HG02973 (cell line): ENCODE results near the gene EMILIN2.

Source experiments
- ATAC-seq: cut with Tn5 transposase; IDR thresholded peaks from one replicate; pipeline ENCODE4 v1.9.1; 2021; ENCODE audit warnings: moderate library complexity; ENCODE audit not compliant: unreplicated experiment

Gene EMILIN2

DNA sequence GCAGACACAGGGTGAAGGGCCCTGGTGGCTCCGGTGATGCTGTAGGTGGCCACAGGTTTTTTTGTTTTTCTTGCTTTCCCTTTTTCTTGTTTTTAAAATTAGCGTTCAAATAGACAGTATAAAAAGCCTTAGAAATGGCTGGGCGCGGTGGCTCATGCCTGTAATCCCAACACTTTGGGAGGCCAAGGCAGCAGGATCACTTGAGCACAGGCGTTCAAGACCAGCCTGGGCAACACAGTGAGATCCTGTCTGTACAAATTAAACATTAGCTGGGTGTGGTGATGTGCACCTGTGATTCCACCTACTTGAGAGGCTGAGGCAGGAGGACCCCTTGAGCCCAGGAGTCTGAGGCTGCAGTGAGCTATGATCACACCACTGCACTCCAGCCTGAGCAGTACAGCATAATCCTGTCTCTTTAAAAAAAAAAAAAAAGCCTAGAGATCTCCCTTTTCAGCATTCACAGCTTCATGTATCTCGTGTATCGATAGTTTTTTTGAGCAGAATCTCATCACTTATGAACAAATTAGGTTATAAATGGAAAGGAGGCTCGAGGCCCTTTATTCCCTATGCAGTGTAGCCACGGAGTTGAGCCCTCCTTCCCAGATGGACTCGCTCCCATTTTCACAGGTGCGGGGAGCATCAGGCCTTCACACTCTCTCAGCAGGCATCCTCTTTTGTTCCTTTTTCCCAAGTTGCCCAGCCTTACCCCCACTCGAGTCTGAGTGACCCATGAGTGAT, 50.8 kb downstream of the EMILIN2 start:
- no peak for ATAC-seq

DNA sequence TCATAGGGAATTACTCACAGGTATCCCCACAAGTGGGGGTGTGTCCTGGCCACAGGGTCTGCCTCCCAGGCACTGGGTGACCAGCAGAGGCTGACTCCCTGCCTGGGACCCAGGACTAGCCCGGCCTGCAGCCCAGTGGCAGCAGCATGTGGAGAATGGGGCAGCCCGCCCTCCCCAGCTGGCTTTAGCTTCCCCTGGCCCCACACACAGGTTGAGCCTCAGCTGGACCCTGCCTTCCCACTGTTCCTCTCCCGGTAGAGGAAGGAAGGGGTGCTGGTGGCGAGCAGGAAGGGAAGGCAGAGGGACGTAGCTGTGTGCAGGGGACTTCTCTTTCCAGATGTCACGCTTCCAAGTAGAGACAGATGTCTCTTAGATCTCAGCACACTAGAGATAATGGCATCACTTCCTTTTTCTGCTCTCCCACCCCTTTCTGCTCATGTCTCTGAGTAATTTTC, 51.4 kb downstream of the EMILIN2 start:
- no peak for ATAC-seq

DNA sequence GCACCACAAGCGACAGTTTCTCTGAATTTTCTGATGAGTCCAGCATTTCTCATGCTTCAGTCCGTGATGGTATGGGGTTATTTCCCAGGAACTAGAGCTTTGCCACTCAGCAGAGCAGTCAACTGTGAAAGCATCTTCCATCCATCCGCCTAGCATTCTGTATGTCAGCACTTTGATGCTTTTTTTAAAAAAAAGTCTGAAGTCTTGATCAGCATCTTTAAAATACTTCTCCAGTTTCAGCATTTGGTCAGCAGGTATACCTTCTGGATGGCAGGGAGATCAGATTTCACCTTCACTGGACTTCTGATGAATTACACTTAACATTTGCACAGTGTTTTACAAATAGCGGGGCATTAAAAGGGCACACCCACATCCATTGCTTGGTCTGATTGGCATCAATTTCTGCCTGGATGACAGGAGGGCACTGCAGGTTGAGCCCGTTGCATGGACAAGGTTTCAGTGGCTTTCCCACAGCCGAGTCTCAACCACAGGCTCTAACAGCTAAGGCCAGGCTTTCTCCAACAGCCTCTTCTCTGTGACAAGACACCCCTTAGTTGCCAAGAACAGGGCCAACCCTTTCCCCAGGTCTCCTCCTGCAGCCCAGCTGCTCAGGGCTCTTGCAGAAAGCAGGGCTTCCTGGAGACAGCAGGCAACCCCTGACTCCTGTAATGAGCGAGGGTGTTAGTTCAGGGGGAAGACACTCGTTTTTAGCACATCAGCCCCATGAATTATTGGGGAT, 54.0 kb downstream of the EMILIN2 start:
- no peak for ATAC-seq

DNA sequence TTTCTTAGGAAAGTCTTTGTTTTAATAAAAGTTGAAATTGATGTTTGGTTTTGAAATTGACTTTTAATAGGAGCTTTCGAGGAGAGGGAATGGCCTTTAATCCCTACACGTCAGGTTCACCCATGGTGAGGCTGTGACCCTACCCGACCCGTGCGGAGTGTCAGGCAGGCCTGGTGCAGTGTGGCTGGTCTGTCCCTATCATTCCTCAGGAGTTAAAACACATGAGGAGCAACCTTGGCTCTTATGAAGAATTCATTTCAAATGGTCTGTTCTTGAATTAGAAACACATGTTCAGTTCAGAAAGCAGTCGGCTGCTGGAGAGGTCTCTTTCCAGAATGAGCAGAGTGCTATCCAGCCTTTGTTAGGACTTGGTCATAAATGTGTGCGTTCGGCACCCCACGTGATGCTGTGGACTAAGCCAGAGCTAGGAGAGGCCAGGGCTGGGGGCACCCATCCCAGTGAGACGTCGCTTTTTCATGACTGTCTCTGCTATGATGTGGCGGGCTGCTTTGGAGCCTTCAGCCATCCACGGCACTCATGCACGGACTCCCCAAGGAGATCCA, 54.7 kb downstream of the EMILIN2 start:
- no peak for ATAC-seq

DNA sequence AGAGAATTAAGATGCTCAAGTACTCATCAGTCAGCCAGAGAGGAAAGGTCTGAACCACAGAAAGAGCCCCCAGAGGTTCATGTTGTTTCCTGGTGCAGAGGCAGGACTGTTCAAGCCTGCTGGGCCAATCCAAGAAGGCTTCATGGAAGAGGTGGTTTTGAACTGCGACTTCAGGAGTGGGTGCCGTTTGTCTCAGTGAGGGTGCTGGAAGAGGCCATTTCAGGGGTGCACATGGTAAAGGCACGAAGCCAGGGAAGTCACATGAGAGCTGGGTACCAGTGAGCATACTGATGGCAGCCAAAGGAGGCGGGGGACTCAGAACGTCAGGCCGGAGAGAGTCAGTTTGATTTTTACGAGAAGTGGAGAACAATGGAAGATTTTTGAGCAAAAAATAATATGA, 55.5 kb downstream of the EMILIN2 start:
- no peak for ATAC-seq

DNA sequence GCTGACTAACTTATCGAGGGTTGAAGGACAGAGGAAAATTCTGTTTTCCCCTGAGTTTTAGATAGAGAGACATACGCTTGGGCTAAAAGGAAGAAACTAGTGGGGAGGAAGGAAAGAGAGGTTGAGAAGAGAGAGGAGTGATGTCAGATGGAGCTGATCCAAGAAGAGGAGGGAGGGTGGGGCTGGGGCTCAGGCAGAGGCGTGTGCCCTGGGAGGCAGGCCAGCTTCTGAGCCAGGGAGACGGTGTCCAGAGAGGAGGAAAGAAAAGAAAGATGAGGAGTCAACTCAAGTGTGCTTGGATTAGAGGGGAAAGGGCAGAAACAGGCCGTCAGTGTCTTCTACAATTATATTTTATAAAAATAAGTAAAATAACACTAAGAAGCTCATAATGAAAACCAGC, 56.2 kb downstream of the EMILIN2 start:
- no peak for ATAC-seq

DNA sequence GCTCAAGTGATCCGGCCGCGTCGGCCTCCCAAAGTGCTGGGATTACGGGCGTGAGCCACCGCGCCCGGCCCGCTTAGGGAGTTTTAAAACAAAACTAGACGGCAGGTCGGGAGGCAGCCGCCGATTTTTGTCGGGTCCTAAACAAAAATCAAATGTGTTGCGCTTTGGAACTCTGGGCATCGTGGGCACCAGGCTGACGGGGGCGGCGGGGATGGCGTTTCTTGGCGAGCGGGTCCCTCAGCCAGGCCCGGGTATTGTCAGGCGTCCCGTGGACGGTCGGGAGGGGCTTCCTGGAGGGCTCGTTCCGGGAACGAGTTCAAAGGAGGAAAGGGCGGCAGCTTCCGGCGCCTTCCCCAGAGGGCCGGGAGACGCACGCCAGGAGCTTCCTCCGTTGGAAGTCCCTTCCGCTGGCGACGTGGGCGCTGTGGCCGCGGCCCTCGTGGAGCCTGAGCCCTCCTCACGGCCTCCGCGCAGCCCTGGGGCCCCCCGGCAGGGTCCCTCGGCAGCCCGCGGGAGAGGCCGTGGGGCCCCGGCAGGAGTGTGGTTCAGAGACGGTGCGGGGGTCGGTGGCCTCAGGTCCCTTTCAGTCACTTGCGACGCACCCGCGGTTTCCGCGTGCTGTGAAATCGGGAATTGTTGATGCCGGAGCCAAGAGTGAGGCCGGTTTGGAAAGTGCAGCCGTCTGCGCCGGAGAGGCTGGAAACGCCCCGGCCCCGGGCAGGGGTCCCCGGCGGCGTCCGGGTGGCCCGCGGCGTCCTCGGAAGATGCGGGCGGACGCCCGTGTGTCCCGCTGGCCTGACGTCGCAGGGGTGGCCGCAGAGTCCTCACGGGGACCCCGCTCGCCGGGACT, 59.3 kb downstream of the EMILIN2 start:
- peak; percentile 36 for ATAC-seq

DNA sequence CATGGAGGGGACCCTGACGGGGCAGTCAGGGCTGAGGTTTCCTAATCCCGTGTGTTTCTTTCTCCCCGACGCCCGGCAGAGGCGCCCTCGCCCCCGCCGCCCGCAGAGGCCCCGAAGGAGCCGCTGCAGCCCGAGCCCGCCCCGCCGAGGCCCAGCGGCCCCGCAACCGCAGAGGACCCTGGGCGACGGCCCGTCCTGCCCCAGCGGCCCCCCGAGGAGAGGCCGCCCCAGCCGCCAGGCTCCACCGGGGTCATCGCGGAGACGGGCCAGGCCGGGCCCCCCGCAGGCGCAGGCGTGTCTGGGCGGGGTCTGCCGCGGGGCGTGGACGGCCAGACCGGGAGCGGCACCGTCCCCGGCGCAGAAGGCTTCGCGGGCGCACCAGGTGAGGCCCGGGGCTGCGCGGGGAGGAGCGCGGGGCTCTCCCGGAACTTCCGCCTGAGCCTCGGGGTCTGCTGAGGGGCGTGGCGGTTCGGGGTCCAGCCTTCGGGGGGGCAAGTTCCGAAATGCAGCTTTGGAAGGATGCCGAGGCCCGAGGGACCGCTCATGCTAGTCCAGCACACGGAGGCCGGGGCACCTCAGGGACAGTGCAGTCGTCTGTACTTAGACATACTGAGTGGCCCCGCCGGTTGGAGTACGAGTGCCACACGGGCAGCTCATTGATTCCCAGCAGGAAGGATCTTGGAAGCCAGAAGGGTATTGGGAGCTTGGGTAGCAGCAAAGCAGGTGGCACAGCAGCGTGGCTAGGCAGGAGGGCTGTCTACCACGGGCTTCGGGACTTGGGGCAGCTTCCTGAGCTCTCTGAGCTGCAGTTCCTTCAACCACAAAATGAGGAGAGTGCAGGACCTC, 60.1 kb downstream of the EMILIN2 start:
- ATAC-seq = peak; percentile 56

DNA sequence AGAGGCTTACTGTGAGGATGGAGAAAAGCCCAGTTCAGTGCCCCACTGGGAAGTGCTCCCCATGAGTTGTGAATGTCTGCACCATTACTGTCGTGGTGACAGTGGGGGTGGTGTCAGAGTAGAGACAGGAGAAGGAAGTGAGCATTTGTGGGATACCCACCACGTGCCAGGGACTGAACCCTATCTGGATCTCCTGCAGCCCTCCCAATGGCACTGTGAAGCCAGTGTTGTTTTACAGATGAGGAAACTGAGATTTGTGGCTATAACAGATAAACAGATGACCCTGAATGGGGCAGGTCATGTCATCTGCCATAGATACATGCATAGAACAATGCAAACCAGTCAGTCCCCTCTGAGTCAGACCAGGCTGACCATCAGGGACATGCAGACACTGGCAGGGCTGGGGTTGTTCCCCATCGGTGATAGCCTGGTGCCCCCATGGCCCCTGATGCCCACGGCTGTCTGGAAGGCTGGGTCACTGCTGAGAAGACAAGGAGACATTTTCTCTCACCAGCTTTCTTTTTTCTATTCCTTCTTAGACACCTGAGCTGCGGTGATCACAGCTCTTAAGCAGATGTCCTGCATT, 60.8 kb downstream of the EMILIN2 start:
- ATAC-seq = no peak

DNA sequence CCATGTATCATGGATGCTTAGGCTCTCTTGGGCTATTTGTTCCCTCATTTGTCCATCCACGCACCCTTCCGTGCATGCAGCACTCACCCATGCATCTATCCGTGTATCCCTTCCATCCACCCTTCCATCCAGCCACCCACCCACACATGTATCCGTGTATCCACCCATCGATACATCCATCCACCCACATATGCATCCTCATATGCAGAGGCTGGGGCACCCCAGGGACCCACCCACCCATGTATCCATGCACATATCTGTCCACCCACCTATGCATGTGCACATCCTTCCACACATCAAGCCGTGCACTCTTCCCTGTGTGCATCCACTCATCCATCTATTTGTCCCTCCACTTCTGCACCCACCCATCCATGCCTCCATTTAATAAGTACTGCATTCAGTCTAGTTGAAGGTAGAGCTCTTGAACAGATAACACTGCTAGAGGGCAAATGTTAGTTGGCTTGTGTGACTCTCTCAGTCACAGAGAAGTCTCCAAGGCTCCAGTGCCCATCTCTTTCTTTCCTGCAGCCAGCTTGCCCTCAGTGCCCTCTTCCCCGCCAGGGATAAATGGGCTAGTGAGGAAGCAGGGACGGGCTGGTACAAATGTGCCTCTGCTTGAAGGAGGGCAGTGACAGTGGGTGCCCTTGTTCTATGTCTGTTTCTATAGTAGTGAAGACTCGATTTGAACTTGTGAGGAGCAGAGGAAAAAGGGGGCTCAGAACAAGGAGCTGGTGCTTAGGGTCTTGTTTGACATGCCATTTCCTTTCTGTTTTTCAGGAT, 61.5 kb downstream of the EMILIN2 start:
- no peak for ATAC-seq

DNA sequence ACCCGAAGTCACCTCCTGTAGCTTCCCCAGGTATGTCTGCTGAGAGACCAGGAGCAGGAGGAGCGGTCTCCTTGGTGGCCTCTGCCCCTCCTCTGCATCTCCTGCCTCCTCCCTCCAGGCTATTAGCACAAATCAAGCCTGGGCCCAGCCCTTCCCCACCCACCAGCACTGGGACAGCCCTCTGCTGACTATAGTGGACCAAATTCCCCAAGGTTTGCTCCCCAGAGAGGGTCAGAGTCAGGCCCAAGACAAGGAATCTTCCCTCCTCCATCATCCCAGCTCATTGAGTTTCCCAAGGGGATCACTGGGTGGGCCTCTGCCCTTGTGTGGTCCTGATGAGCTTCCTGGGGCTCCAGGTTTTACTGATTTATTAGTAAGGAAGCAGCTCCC, 62.1 kb downstream of the EMILIN2 start:
- ATAC-seq = no peak

DNA sequence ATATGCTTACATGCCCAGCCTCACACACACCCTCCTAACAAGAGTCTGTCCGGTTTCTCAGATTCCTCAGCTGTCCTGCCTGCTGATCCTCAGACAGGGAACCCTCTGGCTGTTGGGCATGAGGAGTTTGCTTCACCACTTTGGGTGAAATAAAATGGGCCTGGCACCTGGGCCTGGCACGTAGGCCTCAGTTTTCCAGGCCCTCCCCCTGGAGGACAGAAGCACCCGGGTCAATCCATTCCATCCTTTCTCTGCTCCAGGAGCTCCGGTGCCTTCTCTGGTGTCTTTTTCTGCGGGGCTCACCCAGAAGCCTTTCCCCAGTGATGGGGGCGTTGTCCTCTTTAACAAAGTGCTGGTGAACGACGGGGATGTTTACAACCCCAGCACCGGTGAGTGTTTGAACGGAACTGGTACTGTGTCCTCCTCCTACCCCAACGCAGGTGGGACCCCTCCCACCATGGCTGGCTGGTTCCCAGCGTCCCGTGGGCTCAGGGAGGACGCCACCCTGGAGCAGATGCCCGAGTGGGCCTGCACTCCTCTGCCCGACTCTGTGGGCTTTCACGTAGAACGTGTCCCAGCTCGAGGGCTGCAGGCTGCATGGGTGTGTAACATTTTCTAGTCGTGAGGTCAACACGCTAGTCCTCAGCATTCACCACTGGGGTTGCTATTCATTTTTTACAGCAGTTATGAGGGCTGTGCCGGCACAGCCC, 62.8 kb downstream of the EMILIN2 start:
- no peak for ATAC-seq

DNA sequence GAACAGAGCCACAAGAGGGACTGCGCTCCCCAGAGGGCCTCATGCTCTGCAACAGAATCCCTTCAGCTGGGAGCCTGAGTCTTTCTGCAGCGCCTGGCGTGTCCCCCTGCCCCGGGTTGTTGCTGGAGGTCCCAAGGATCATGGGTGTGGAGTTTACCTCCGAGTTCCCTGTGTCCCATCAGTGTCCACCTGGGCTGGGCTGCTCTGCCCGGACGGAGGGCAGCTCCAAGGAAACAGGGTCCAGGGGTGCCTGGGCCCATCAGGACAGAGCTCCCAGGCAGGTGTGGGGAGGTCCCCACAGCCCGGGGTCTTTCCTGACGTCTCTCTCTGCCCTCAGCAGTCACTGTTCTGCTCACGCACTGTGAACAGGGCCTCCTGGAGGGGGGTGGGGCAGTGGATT, 63.5 kb downstream of the EMILIN2 start:
- ATAC-seq = no peak

DNA sequence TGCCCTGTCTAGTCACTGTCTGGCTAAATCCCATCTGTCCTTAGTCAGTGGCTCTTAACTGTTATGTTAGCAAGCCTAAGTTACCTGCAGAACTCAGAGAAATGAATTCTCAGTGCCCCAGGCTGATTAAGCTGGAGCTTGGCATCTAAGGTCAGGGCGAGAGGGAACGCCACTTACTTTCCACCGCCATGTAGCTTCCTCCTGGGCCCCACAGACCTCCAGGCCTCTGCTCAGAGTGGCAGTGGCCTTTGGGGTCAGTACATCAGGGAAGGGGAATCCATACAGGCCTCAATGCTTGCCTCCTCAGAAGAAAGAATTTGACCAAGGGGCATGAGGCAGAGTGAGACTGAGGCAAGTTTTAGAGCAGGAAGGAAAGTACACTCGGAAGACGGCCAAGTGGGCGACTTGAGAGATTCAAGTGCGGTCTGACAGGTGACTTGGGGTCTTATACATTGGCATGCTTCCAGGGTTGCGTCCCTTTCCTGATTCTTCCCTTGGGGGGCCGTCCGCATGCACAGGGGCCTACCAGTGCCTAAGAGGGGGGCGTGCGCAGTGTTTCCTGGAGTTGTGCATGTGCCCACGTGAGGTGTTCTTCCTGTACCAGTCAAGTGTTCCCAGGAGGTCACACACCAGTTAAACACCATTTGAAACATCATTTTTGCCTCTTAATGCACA, 64.1 kb downstream of the EMILIN2 start:
- no peak for ATAC-seq

DNA sequence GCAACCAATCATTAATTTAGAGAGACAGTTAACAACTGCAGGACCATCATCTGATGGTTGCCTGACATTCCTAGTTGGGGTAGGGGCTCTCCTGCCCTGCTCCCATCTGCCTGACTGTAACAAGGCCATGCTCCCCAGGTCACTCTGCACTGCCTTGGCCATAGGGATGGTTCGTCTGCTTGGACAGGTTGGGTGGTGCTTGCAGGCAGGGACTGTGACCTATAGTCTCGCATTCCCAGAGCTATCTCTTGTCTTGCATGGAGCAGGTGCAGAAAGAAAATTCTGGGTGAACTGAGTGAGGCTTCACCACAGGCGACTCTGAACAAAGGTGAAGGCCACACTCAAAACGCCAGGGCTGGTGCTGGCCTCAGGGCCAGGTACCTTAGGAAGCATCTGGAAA, 64.7 kb downstream of the EMILIN2 start:
- no peak for ATAC-seq

DNA sequence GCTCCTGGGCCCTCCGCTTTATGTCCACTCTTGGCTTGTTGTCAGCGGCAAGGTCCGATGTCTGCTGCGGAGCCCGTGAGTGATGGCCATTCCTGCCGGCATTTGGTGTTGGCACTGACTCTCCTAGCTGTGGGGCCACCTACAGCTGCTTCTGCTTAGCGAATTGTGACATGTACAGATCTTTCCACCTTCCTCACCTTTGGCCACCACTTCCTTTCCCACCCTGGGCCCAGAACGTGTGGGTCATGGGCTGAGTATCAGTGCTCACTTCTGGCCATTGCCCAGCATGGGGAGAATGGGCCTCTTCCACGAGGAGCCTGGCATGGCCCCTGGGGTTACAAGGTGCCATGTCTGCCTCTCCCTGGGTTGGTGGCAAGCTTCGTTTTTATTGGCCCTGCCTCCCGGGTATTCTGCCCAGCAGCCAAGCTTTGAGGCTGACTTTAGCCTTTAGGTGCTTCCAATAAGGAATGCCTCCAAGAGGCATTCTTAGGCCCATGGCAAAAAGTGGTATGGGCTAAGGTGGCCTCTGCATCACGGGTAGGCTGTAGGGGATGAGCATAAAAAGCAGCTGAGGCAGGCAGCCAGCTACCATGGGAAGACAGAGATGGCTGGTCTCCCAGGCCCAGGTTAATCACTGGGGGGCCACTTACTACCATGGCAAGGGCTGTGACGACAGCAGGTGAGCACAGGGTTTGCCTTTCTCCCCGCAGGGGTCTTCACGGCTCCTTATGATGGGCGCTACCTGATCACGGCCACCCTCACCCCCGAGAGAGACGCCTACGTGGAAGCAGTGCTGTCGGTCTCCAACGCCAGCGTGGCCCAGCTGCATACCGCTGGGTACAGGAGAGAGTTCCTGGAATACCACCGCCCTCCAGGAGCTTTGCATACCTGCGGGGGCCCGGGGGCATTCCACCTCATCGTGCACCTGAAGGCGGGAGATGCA, 65.8 kb downstream of the EMILIN2 start:
- no peak for ATAC-seq
